ENCODE measurements around the gene CYP26C1.

The CYP26C1 gene

GRCh38 chr10:93064874-93065660 lies 4.5 kb downstream of the CYP26C1 start:
- DNase-seq: no peak

GRCh38 chr10:93065675-93066543 lies 5.3 kb downstream of the CYP26C1 start:
- no peak for DNase-seq

- no peak for DNase-seq
Observed at GRCh38 chr10:93066544-93066913, 5.9 kb downstream of the CYP26C1 start.

GRCh38 chr10:93067443-93068365 lies 7.1 kb downstream of the CYP26C1 start:
- DNase-seq: no peak

DNA sequence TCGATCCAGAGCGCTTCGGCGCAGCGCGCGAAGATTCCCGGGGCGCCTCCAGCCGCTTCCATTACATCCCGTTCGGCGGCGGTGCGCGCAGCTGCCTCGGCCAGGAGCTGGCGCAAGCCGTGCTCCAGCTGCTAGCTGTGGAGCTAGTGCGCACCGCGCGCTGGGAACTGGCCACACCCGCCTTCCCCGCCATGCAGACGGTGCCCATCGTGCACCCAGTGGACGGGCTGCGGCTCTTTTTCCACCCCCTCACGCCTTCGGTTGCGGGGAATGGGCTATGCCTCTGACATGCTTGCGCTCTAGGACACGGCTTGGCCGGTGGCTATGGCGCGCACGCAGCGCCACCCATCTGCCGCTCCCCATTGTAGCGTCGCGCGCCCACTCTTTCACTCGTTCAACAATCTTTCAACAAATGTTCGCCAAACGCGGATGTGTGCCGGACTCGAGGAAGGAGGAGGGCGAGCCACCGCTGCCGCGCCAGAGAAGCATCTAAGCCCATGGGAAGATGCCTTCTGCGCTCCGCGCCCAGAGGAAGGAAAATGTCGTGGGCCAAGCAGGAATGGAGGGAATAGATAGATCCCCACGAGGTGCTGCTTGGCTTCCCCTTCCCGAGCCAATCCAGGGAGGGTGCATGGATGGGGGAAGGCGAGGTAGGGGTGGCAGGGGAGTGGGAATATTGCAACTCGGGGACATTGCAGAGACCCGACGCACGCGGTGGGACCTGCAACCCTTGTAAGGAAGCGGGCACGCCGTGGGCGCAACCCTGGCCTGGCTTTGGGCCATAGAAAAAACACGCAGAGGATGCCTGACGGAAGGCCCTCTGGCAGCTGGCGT lies 8.0 kb downstream of the CYP26C1 start:
- no peak for DNase-seq

- no peak for DNase-seq
Observed at GRCh38 chr10:93069245-93069561, 8.6 kb downstream of the CYP26C1 start.

- no peak for DNase-seq
Observed at GRCh38 chr10:93070378-93071176, 10.0 kb downstream of the CYP26C1 start.

DNA sequence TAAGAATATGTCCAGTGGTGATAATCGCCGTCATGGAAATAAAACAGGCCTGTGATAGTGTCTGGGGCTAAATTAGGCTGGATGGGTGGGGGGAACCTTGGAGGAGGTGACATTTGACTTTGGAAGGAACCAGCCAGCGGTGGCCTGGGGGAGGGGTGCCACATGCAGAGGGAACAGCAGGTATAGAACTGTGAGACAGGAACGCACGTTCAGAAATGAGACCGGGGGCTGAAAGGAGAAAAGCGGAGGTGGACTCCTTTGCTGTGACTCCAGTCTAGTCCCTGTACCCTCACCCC lies 10.5 kb downstream of the CYP26C1 start:
- DNase-seq: no peak

GRCh38 chr10:93071674-93072224 lies 11.2 kb downstream of the CYP26C1 start:
- DNase-seq: no peak

- no peak for DNase-seq
Observed at GRCh38 chr10:93072225-93072712, 11.7 kb downstream of the CYP26C1 start.

DNA sequence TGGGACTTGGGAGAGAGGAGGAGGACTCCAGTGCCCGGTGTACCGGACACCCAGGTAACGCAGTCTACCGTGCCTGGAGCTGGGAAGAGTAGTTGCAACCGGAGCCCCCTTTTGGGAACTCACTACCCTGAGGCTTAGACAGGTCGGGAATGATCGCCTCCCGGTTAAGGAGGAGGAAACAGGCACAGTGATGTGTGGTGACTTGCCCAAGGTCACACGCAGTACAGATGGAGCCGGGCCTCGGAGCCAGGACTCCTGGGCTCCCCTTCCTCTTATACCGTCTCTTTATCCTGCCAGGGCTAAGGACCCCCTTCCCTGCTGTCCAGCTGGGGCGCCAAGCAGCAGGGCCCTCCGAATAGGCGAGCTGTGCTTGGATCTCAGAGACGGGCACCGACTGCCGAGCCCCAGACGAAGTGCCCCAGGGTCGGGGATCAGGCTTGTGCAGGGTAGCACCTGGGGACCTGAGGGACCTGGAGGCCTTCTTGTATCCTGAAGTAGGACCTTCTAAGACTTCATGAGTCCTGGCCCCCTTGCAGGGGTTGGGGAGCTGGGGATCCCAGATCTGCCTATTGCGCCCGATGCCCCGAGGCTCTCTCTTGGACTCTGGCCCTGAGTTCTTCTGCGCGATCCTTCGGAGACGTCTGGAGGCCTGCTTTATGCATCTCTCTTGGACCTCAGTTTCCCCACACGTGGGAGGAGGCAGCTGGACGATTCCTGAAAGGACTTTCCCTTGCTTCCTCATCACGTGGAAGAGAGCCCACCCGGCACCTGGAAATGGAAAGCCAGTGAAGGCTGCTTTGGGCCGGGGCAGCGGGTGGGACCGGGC lies 12.3 kb downstream of the CYP26C1 start:
- DNase-seq: no peak

GRCh38 chr10:93073539-93074146 lies 13.0 kb downstream of the CYP26C1 start, which contains the start of gene CYP26A1:
Gene CYP26A1 (plus strand): TSS chr10:93073893. CDS start chr10:93073935, 42 bp downstream.
- DNase-seq: no peak

- no peak for DNase-seq
Observed at GRCh38 chr10:93074147-93074596, 13.6 kb downstream of the CYP26C1 start.

GRCh38 chr10:93074597-93075368 lies 14.2 kb downstream of the CYP26C1 start:
- no peak for DNase-seq

DNA sequence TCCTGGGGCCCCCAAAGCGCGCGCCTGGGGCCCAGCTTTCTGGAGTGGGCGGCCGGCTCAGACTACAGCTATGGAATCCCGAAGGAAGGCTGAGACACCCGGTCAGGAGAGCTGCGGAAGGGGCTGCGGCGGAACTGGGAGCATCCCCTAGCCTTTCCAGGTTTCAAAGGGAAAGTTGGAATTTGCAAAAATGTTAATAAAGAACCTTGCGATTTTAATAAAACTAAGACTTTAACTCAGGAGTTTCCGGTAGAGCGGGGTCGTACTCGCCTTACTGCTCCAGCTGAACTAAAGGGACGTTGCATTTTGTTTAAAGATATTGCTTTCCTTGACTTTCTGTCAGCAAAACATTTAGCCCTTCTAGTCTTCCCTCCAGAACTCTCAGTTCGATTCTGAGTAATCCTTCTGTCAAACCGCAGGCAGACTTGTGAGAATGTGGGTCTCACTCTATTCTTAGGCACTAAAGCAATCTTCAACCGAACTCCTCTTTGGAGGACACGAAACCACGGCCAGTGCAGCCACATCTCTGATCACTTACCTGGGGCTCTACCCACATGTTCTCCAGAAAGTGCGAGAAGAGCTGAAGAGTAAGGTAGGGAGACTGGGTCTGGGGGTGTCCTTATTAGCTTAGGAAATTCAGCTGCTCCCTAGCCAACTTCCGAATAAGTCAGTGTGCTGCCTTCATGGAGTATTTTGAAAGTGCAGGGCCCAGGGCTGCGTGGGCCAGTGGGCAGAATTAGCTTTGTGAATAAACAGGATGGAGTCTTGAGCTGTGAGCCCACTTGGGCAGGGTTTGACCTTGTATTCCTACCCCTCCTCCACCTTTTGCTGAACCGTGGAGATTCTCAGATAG lies 15.0 kb downstream of the CYP26C1 start:
- DNase-seq: no peak

DNA sequence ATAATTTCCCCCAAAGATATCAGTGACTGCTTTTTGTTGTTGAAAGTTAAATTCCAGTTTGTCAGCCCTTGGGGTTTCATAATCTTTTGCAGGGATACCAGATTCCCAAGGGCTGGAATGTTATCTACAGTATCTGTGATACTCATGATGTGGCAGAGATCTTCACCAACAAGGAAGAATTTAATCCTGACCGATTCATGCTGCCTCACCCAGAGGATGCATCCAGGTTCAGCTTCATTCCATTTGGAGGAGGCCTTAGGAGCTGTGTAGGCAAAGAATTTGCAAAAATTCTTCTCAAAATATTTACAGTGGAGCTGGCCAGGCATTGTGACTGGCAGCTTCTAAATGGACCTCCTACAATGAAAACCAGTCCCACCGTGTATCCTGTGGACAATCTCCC lies 16.3 kb downstream of the CYP26C1 start:
- DNase-seq: no peak

GRCh38 chr10:93077860-93078337 lies 17.3 kb downstream of the CYP26C1 start:
- no peak for DNase-seq
